ENCODE data around the gene INHBC.
"Not testable (repeated sequence)": the region's sequence is repeated elsewhere in the genome, so short reads cannot be mapped to it uniquely, and the experiment has no call there.

INHBC gene

DNA sequence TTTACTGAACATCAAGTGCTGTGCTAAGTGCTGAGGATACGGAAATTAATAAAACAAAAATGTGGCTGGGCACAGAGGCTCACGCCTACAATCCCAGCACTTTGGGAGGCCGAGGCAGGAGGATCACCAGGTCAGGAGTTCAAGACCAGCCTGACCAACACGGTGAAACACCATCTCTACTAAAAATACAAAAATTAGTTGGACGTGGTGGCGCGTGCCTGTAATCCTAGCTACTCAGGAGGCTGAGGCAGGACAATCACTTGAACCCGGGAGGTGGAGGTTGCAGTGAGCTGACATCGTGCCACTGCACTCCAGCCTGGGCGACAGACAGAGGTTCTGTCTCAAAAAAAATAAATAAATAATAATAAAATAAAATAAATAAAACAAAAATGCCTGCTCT, 7.6 kb upstream of the INHBC start:
- not testable (repeated sequence) for H3K4me3 ChIP-seq (ENCODE audit: low read depth, low read length); DNase-seq (ENCODE audit: low read depth)

DNA sequence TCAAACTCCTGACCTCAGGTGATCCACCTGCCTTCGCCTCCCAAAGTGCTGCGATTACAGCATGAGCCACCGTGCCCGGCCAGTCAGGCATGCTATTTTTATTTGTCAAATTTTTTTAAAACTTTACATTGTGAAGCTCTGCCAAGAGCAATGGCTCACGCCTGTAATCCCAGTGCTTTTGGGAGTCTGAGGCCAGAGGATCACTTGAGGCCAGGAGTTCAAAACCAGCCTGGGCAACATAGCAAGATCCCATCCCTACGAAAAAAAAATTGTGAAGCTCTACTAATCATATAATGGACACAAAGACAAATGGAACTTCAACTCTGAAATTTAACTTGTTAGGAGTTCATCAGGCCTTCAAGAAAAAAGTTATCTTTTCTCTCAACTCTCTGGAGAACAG, 5.6 kb upstream of the INHBC start:
- no peak overlapping the region for H3K4me3 ChIP-seq (ENCODE audit: low read depth, low read length)

DNA sequence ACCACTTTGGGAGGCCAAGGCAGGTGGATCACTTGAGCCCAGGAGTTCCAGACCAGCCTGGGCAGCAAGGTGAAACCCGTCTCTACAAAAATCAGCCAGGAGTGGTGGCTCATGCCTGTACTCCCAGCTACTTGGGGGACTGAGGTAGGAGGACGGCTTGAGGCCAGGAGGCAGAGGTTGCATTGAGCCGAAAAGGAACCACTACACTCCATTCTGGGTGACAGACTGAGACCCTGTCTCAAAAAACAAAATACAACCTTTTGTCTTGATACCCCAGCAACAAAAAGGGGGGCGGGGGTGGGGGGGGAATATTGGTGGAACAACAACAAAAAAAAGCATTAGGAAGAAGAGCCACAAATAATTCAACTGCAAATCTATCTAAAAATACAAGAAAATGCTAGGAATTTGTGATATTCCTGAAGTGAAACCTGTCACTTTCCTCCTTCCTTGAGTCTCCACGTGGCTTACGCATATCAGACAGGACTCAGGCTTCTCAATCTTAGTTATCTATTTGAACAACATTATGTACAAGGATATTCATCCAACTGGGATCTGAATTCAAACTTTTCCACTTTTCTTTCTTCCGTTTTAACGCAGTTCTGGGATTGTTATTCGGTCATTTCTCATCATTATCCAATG, 5.0 kb upstream of the INHBC start:
- no peak for DNase-seq (ENCODE audit: low read depth)
- H3K4me3 ChIP-seq (ENCODE audit: low read depth, low read length) = peak overlapping the region; percentile 54

More for the DNA sequence above, 5.6 kb upstream of the INHBC start:
- DNase-seq (ENCODE audit: low read depth) = no peak

DNA sequence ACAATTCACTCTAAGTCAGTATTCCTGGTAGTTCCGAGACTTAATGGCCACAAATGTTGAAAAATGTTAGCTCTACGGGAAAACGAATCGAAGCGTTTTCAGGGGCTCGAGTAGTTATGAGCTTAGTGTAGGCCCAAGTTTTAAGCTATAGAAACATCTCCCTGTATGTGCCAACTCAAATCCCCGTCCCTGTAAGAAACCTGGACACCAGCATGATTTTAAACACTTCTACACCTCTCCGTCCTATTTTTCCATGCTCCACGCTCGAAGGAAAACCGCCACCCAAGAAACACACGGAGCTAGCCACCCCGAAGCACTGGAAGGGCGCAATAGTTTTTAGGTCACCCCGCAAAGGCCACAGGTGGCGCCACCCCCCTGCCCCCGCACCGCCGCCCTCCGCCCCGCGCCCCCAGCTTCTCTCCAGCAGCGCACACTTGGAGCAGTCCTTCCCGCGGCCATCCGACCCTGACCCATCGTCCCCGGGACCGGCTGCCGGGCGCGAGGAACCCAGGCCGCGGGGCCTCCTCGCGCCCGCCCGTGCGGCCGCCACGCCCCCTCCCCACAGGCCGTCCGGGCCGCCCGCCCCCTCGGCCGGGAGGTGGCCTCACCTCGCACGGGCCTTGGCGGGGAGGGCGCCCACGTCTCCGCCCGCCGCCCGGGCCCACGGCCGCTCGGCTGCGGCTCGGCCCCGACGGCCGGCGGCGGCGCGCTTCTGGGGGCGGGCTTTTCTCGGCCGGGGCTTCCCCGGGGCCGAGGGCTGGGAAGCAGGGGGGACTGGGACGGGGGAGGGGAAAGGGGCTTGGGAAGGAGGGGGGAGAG, 4.3 kb upstream of the INHBC start:
- DNase-seq (ENCODE audit: low read depth) = no peak
- peak overlapping the region; percentile 54 for H3K4me3 ChIP-seq (ENCODE audit: low read depth, low read length)

DNA sequence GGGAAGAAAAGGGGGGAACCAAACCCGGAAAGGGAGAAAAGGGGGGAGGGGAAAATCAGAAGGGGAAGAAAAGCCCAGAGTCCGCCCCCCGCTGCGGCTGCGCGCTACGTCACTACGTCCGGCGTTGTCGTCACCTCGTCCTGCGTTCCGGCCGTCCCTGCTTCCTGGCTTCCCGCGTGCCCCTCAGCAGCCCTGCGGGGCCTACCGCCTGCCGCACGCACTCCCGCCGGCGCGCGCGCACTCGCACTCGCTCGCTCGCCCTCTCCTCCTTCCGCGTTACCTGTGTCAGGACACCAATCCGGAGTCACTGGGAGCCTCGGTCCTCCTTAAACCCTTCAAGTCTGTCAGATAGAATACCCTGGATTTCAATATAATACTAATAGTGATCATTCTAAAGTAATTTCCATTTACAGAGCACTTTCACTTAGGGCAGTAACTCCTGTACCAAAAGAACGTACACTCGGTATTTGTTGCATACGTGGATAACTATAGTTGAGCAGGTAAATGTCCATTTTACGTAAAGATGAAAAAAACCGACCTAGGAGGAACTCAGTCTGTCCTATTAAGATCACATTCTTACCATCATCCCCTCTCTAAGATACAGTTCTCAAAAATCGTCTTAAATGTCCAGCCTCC, 3.5 kb upstream of the INHBC start, which contains the start of gene R3HDM2:
Gene R3HDM2, minus strand, starts transcription at position 113 of the 636 bp plus-strand sequence. CDS start 120,615 bp downstream, outside the sequence.
- peak within 1 kb of the TSS; percentile 54 for H3K4me3 ChIP-seq (ENCODE audit: low read depth, low read length)
- DNase-seq (ENCODE audit: low read depth) = peak; percentile 88

DNA sequence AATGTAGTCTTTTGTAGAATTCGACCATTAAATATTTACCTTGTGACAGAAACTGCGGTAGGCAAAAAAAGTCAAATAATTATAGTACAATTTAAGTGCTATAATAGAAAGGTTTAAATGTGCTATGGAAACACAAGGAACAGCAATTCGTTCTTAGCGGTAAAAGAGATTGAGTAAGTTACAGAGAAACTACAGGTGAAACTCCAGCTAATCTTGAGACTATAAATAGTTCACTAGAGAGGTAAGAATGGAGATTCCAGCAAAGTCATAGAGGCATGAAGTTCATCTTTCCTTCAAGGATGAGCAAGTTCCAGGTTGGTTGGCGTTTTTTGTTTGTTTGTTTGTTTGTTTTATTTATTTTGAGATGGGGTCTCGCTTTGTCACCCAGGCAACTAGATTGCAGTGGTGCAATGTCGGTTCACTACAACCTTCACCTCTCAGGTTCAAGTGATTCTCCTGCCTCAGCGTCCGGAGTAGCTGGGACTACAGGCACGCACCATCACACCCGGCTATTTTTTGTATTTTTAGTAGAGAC, 2.9 kb upstream of the INHBC start:
- no peak for DNase-seq (ENCODE audit: low read depth)
- no peak overlapping the region for H3K4me3 ChIP-seq (ENCODE audit: low read depth, low read length)

DNA sequence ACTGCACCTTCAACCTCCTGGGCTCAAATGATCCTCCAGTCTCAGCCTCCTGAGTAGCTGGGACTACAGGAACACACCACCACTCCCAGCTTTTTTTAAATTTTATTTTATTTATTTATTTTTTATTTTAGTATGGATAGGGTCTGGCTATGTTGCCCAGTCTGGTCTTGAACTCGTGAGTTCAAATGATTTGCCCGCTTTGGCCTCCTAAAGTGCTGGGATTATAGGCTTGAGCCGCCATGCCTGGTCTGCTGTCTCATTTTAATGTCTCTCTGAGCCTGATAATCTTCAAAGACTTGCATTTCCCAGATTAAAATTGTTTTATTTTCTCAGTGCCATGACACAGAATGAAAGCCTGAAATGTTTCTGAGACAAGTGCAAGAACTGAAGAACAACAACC, 1.2 kb upstream of the INHBC start:
- no peak for DNase-seq (ENCODE audit: low read depth)
- no peak overlapping the region for H3K4me3 ChIP-seq (ENCODE audit: low read depth, low read length)

DNA sequence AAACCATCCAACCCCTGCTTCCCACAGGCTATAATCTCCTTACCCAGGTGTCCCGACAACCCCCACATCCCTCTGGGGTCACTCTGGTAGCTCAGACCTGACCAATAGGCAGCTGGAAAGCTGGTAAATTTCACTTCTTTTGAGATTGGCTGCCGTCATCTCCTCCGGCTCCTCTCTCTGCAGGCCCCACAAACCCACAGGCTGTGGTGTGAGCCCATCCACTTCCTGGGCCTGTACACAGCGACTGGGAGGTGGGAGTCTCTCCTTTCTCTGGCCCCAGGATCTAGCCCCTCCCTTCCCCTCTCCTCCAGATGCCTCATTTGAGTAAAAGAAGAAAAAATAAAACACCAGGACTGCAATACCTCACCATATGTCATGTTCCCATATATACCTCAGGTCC, 709 bp downstream of the INHBC start:
- DNase-seq (ENCODE audit: low read depth) = no peak
- no peak overlapping the region for H3K4me3 ChIP-seq (ENCODE audit: low read depth, low read length)

DNA sequence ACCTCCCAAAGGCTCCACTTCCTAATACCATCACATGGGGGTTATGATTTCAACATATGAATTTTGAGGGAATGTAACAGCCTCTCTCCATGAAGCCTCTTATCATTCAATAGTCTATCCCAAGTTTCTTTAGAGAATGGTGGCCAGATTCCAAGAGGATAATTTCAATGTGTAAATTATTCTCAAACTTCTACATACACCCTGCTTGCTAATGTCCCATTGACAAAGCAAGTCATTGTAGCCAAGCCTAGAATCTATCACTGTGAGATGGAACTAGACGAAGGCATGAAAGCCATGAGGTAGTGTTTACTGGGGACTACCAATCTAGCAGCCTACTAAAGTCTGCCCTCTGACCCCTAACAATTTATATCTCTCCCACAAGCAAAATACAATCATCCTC, 3.8 kb downstream of the INHBC start:
- no peak for DNase-seq (ENCODE audit: low read depth)
- H3K4me3 ChIP-seq (ENCODE audit: low read depth, low read length) = no peak overlapping the region

DNA sequence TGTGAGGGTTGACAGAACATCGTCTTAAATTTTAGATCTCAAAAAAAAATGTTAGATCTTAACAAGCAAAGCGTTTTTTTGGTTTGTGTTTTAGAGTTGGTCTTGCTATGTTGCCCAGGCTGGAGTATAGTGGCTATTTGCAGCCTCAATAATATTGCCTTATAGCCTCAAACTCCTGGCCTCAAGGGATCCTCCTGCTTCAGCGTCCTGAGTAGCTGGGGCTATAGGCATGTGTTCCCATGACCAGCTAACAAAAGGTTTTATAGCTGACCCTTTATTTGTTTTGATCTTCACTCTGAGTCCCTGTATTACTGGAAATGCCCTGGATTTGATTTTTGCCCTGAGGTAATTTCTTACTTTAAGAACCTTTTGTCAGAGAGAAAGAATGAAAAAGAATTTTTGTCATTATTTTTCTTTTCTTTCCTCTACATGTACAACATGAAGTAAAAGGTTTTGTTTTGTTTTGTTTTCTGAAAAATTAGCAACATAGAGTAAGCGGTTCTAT, 5.2 kb downstream of the INHBC start:
- no peak for DNase-seq (ENCODE audit: low read depth)
- H3K4me3 ChIP-seq (ENCODE audit: low read depth, low read length) = no peak overlapping the region

DNA sequence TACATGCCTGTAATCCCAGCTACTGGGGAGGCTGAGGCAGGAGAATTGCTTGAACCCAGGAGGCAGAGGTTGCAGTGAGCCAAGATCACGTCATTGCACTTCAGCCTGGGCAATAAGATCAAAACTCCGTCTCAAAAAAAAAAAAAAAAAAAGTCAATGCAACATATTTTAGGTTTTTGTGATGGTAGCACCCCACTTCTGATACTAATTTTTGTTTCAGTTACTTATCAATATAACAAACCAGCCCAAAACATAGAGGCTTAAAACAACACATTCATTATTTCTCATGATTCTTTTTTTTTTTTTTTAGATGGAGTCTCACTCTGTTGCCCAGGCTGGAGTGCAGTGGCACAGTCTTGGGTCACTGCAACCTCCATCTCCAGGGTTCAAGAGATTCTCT, 6.8 kb downstream of the INHBC start:
- DNase-seq (ENCODE audit: low read depth); H3K4me3 ChIP-seq (ENCODE audit: low read depth, low read length): not testable (repeated sequence)

DNA sequence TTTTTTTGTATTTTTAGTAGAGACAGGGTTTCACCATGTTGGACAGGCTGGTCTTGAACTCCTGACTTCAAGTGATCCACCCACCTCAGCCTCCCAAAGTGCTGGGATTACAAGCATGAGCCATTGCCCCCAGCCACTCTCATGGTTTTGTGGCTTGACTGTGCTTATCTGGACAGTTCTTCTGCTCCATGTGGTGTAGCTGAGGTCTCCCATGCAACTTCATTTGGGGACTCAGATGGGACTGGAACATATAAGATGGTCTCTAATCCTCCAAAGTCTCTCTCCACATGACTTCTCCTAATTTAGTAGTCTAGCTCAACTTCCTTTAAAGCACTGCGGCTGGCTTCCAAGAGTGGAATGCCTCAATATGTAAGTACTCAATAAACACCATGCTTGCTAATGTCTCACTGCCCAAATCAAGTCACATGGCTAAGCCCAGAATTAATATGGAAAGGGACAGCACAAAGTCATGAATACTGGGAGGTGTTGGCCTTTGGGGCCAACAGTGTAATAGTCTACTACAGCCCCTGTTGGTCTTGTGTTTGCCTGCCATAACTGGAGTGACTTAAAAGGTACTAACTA, 7.4 kb downstream of the INHBC start:
- DNase-seq (ENCODE audit: low read depth) = no peak

DNA sequence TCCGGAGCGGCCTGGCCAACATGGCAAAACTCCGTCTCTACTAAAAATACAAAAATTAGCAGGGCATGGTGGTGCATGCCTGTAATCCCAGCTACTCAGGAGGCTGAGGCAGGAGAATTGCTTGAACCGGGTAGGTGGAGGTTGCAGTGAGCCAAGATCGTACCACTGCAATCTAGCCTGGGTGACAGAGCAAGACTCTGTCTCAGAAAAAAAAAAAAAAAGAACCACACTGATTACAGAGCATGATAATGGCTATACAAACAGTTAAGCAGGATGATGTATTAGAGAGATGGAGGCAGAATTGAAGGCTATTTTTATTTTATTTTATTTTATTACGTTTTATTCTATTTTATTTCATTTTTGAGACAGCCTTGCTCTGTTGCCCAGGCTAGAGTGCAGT, 9.8 kb downstream of the INHBC start:
- not testable (repeated sequence) for DNase-seq (ENCODE audit: low read depth); H3K4me3 ChIP-seq (ENCODE audit: low read depth, low read length)

More for the DNA sequence above, 7.4 kb downstream of the INHBC start:
- H3K4me3 ChIP-seq (ENCODE audit: low read depth, low read length) = no peak overlapping the region

DNA sequence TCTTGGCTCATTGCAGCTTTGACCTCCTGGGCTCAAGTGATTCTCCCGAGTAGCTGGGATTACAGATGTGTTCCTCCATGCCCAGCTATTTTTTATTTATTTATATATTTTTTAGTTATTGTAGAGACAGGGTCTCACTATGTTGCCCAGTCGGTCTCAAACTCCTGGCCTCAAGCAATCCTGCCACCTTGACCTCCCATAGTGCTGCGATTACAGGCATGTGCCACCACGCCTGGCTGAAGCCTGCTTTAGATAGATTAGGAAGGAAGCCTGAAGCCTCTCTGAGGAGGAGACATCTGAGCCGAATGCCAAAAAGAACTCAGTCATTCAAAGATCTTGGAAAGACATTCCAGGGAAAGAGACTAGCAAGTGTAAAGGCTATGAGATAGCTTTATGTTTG, 10.2 kb downstream of the INHBC start:
- H3K4me3 ChIP-seq (ENCODE audit: low read depth, low read length) = no peak overlapping the region
- no peak for DNase-seq (ENCODE audit: low read depth)

DNA sequence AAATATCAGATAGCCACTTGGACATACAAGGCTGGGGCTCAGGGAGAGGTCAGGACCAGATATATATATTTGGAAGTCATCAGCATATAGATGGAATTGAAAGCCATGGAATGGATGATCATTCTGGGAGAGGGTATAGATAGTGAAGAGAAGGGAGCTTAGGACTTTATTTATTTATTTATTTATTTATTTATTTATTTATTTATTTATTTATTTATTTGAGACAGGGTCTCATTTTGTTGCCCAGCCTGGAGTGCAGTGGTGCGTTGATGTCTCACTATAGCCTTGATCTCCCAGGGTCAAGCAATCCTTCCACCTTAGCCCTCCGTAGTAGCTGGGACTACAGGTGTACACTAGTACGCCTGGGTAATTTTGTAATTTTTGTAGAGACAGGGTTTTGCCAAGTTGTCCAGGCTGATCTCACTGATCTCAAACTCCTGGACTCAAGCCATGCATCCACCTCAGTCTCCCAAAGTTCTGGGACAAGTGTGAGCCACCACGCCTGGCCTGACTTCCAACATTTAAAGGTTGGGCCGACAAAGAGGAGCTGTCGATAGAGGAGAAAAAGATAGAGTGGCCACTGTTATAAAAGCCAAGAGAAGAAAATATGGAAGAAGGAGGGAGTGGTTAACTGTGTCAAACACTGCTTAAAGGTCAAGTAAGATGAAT, 11.8 kb downstream of the INHBC start:
- no peak overlapping the region for H3K4me3 ChIP-seq (ENCODE audit: low read depth, low read length)
- DNase-seq (ENCODE audit: low read depth) = no peak

DNA sequence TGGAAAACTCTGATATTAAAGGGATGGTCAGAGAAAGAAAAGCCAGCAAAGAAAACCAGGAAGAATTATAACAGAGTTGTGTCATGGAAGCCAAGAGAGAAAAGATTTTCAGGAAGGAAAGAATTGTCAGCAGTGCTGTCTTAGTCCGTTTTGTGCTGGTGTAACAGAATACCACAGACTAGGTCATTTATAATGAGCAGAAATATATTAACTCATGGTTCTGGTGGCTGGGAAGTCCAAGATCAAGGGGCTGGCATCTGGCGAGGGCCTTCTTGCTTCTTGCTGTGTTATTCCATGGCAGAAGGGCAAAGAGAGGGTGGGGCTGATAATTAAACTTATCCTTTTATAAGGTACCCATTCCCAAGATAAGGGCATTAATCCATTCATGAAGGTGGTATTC, 14.1 kb downstream of the INHBC start:
- no peak overlapping the region for H3K4me3 ChIP-seq (ENCODE audit: low read depth, low read length)
- DNase-seq (ENCODE audit: low read depth) = no peak

DNA sequence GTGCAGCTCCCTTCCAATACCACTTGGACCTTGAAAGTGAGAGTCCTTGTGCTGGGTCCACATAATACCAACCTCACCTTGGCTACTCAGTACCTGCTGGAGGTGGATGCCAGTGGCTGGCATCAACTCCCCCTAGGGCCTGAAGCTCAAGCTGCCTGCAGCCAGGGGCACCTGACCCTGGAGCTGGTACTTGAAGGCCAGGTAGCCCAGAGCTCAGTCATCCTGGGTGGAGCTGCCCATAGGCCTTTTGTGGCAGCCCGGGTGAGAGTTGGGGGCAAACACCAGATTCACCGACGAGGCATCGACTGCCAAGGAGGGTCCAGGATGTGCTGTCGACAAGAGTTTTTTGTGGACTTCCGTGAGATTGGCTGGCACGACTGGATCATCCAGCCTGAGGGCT, 14.8 kb downstream of the INHBC start:
- no peak overlapping the region for H3K4me3 ChIP-seq (ENCODE audit: low read depth, low read length)
- DNase-seq (ENCODE audit: low read depth) = no peak

DNA sequence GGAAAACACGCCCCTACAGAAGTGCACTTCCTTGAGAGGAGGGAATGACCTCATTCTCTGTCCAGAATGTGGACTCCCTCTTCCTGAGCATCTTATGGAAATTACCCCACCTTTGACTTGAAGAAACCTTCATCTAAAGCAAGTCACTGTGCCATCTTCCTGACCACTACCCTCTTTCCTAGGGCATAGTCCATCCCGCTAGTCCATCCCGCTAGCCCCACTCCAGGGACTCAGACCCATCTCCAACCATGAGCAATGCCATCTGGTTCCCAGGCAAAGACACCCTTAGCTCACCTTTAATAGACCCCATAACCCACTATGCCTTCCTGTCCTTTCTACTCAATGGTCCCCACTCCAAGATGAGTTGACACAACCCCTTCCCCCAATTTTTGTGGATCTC, 15.5 kb downstream of the INHBC start:
- H3K4me3 ChIP-seq (ENCODE audit: low read depth, low read length) = no peak overlapping the region
- no peak for DNase-seq (ENCODE audit: low read depth)

DNA sequence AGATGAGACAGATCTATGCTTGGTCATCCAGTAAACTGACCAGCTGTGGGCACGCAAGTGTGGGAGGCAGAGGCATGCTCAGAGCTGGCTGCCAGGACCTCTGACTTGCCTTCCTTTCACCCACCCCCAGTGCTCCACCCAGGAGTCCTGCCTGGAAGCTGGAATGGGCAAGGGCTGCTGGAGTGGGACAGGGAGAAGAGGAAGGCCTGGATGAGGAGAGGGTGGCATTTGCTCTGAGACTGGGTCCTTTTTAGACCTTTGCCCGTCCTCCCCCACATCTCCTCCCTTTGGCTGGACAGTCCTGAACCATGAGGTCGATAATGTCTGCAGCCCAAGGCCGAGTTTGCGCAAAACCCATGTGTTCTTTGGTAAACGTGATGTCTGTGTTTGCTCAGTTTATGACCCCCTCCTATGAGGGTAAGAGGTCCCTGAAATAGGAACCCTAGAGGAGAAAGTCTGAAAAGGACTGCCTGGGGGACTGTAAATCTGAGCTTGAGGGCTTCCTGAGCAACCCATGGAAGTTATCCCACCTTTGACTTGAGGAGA, 16.7 kb downstream of the INHBC start:
- no peak for DNase-seq (ENCODE audit: low read depth)

More for the DNA sequence above, 16.7 kb downstream of the INHBC start:
- H3K4me3 ChIP-seq (ENCODE audit: low read depth, low read length) = no peak overlapping the region

Measured in skeletal muscle cell (primary cell).